CD4-positive, alpha-beta T cell treated with Interleukin-21 for 1 hour (primary cell): Measurements from ENCODE around the gene MTA3.
A peak's percentile ranks its signal among the peaks of the same experiment; 100 is the strongest.

Experiments used
- DNase-seq: peaks from one replicate; pipeline ENCODE4 v3.0.0-alpha.2; 2020

MTA3 gene

DNA sequence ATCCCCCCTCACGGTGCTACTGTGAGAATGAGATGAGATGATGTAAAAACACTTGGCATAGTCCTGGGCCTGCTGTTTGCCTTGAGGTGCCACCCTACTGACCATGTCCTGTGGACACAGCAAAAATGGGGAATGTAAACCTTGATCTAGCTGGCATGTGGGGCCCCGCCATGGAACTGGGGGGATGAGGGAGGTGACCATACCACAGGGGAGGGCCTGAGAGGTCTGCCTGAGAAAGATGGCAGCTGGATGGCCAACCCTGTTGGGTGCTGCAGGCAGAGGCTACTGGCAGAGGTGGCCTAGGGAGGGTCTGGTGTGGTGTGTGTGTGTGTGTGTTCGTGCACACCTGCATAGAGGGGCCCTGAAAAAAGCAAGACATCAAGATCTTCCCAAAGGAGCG lies 223.2 kb downstream of the MTA3 start:
- no peak for DNase-seq

DNA sequence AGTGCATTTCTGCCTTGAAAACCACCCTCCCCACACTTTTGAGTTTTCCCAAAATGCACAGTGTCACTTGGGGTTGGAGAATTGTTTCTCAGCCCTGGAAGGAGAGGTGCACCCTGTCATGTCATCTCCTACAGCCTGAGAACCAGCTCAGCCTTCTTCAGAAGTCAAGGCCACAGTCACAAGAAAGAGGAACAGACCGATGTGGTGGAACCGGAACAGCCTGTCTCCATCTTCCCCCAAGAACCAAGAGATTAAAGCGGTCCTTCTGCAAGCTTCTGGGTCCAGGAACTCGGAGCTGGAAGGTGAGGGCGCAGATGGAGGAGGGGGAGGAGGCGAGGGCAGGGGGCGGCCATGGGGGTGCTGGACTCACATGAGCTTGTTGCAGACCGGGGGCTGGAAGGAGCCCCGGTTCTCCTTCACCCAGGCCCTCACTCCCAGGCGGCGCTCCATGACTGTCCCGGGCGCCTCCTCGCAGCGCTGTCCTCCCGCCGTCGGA lies 223.7 kb downstream of the MTA3 start:
- DNase-seq = peak; percentile 7

DNA sequence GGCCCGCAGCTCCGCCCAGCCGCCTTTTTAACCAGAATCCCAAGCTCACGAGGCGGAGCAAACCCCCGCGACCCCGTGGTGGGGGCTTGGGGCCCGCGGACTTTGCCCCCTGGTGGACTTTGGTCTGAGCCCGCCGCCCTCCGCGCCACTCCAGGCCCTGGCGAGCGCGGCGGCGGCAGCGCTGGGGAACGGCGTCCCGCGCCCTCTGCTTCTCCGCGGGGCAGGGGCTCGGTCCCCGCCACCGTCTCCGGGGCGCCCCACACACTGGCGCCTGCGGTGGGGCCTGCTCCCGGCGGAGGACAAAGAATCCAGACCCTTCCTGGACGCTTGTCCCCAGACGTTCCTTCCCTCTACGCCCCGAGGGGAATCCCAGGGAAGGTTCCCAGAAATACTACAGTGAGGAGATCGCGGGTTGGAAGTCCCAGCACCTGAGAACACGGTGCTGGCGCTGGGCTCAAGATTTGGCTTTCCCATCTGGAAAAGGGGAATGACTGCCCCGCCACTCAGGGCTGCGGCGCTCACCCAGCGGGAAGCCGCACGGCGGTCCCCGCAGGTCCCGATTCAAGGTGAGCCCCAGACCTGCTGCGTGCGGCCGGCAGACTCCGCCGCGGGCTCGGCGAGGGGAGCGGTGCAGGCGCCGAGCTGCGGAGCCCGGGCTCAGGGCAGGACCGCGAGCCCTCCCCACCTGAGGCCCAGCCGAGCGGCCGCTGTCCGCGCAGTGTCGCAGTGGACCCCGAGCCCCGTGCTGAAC lies 224.3 kb downstream of the MTA3 start, which contains the start of gene HAAO:
Gene HAAO (minus strand): TSS at position 1 of the 751 bp plus-strand sequence. CDS start 47 bp downstream, outside the sequence.
- no peak for DNase-seq

DNA sequence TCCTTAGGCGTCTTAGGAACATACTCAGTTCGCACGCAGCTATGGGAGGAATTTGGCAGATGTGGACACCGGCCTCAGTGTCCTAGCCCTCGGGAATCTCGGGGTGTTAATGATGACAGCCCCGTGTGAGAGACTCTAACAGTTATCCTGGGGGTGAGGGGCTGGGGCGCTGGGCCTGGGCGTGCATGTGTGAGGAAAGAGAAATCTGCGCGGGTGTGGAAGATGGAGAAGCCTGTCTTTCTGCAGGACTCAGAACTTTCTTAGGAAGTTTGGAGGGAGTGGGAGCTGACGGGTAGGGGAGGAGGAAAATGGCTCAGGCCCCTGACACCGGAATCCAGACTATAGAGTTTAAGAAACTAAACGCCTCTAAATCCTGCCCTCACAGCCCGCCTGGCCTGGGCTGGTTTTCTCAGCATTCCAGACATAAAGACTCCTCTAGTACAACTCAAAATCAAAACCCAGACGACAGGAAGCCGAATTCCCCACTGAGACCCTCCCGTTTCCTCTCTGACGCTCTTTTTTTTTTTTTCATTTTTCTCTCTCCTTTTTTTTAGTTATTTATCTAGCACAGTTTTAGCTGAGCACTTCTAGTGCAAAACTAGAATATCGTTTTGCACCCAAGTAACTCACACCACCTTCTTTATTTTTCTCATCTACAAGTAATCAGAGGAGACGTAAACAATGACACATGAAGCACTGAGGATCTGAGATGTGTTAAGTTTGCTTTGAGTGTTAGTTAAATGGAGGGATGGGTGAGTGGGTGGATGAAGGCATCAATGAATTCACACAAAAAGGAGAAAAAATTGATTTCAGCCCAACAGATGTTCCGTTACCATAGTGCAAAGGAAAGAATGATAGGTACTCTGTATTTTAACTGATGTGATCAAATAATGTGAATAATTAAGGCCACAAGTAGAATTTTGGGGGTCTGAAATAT lies 225.2 kb downstream of the MTA3 start:
- DNase-seq = no peak

DNA sequence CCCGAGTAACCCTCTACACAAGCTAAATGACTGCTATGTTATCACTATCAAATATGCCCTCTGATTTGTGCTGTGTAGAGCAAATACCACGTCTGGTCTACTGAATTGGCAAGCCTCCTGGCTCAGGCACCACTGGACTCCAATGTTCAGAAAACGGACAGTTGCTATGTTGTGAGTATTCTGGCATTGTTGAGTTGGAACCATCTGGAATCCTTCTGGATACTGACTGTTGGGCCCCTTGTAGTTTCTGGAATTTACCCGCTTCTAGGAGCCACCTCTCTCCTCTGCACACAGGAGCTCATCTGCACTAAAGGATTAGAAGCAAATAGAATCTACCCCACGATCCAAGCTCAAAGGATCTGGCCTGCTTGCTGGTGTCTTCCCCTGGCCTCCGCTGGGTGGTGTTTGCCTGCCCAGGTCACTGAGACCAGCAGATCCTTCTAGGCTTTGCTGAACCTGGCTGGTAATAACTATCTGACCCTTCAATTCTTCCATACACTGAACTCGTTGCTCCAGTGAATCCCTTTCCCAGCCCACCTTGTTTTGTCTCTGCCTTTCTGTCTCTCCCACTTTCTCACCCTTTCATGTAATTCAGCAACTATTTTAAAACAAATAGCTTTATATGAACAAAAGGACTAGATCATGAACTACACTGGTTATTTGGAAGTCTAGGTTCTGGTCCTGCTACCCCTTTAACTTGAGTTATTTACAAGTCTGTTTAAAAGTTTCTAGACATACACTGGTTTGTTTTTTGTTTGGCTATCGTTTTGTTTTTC lies 226.0 kb downstream of the MTA3 start:
- no peak for DNase-seq

DNA sequence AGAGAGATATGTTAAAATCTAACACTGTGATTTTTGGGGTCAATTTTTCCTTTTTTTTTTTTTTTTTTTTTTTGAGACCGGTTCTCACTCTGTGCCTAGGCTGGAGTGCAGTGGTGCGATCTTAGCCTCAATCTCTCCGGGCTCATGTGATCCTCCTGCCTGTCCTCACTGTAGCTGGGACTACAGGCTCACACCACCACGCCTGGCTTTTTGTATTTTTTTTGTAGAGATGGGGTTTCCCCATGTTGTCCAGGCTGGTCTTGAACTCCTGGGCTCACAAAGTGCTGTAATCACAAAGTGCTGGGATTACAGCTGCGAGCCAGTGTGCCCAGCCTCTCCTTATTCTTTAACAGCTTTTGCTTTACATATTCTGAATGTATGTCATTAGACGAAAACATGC lies 226.8 kb downstream of the MTA3 start:
- DNase-seq = no peak

DNA sequence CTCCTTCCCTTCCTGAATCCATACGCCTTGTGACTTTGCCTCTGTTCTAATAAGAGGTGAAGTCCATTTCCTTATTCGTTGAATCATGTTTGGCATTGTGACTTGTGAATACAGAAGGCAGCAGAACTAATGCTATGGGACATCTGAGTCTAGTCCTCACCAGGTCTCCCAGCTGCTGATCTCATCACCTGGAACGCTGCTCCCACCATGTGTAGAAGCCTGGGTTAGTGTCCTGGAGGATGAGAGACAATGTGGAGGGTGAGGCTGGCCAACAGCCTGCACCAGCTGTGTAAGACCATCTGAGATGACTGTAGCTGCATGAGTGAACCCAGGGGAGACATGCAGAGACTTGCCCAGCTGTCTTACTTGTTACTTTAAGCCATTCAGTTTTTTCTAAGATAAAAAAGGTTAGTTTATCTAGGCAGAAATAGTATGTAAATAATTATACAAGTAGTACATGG lies 227.4 kb downstream of the MTA3 start:
- DNase-seq = no peak

DNA sequence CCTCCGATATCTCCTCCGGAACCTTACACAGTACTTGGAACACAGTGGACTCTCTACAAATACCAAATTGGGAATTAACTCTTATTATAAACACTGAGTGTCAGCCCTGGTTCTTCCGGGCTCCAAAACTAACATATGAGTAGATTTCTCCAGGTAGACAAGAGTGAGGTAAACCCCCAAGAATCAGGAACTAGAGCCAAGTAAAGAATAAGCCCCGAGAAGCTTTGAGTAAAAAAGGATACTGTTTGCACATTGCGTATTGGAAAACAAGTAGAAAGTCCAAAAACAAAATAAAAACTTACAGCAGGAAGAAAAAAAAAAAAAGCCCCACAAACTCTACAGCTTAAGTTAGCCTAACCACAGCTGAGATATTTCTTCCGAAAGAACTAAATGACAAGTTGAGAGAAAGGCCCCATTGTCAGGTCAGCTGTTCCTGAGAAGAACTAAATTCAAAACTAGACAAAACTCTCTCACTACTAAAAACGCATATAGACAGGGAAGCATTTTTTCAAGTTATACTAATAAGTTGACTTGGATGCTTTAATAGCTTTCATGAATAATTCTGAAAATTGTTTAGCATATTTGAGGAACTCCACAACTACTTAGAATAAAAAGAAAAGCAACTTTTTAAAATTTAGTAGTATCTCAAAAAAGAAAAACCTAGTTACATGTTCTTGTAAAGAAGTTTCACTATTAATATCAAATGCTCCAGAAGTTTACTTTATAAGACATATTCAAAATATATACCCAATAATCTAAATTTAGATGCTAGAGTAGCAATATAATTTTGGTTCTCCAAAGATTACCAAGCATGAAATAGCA lies 228.2 kb downstream of the MTA3 start:
- DNase-seq = no peak

DNA sequence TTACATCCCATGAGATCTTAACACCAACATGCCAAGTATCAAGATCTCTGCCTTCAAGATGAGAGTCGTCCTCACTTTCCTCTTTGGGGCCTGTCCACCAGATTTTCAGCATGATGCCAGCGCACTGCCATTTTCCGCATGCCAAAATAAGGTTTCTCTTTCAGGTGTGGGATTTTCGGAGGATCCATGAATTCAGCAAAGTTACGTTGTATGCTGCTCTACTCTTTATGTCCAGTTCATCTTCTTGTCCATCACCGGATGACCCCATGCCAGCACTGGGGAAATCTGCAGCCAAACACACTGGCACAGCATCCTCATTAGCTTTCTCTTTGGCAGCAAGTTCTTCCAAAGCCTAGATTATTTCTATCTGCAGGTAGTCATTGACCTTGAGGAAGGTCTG lies 228.8 kb downstream of the MTA3 start:
- no peak for DNase-seq

DNA sequence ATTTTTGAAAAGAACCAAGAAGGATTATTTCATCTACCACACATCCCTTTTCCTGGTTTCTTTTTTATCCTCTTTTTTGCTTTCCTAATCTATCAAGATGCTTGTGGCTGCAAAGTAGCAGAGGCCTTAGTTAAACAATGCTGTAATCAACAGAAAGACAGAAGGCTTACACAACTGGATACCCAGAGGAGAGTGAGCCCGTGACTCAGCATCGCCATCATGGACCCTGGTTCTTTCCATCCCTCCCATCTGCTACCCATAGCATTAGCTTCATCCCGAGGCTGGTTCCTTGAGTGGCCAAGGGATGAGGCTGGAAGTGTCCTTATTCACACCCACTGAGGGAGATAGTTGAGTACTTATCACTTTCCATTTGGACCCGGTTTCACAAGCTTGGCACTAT lies 231.4 kb downstream of the MTA3 start:
- DNase-seq = no peak

DNA sequence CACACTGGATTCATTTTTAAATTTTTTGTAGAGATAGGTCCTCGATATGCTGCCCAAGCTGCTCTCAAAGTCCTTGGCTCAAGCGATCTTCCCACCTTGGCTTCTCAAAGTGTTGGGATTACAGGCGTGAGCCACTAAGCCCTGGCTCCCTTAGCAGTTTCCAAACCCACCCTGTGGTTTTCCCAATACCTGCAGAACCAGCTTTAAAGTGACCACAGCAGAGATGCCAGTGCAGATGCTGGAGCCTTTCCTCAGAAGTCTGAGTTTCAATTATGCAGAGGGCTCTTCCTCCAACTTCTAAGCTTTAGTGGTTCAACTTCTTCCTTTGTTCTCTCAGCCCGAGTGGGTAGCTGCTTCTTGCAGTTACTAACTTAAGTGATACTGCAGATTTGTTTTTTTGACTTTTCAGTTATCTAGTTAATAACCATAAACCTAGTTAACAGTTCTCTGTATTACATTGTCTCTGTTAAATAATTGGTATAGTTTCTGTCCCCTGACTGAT lies 232.1 kb downstream of the MTA3 start:
- DNase-seq = no peak

DNA sequence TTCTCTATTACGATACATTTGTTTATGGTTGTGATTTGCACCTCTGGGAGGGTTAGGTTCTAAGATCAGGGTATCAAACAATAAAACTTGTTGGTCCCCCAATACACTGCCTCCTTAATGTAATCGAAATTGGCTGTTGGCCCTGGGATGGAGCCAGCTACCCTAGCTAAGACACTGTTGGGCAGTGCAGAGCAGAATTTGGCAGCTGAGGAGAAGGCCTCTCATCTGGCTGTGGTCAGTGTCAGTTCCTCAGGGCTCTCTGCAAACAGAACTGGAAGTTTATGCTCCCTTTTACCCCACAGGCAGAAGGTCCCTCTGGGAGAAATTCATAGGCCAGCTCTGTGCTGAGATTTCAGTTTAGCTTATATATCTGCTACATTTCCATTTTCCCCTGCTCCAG lies 232.5 kb downstream of the MTA3 start:
- DNase-seq = no peak

DNA sequence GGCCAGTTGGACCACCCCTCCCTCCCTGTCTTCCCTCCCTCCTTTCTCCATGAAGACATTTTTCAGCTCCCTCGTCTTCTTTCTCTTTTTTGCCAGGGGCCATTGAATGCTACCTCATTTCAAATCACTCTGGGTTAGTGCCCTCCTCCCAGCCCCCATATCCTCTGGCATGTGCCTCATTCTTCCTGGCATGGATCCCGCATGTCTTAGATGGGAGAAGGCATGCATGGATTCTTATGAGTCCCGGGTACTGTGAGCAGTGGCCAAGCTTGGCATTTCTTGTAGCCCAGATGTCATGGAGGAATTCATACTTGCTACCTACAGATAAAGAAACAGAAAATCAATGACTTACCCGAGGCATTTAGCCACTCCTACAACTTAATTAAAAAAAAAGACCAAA lies 232.9 kb downstream of the MTA3 start:
- DNase-seq = no peak

DNA sequence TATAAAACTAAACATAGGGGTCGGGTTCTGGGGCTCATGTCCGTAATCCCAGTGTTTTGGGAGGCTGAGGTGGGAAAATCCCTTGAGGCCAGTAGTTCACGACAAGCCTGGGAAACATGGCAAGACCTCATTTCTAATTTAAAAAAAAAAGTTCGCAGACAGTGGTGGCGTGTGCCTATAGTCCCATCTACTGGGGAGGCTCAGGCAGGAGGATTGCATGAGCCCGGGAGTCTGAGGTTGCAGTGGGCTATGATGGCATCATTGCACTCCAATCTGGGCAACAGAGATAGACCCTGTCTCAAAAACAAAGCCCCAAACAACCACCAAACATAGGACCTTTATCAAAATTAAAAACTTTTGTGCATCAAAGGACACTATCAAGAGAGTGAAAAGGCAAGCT lies 233.7 kb downstream of the MTA3 start:
- no peak for DNase-seq

DNA sequence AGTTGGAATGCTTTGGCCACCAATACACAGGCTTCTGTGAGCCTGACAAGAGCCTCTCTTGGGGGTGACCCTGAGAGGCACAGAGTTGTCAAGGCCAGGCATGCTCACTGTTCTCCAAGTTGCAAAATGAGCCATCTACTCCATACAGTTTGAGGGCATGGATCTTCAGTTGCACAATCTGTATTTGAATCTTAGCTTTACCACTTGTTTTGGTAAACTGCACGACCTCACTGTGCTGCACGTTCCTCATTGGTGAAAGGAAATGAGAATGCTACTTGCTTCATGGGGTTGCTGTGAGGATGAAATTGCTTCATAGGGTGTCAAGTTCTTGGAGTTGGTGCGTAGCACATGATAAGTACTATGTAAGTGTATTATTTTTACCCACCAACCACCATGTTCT lies 235.9 kb downstream of the MTA3 start:
- DNase-seq = no peak

DNA sequence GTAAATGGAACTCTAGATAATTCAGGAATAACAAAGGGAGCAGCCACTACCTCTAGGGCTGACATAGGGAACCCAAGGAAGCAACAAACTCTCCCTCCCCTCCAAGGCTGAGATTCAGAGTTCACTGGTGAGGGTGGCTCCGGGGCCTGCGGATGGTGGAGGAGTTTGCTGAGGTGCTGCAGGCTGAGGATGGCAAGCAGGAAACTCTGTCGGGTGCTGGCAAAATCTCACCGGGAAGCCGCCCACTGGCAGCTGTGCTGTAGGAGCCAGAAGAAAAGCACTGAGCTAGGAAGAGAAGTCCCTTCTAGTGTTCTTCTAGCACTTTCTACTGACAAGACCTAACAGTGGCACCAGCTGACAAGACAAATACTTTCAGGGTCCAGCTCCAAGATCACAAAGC lies 236.5 kb downstream of the MTA3 start:
- no peak for DNase-seq
